T-cell (primary cell): ENCODE results near the gene RSPO1. TPM values are rescaled to one million over a fixed set of nuclear protein-coding genes. Genes with fewer than 3 reads are reported as not detected.

Experiments
- ATAC-seq, 4 experiments: fragments of 200-7000 bp in 3 of 4; fragments of 150-1000 bp in 1 of 4; cut with Tn5 transposase; replicated peaks in 1 of 4; 1 replicate in 3 of 4; 2 replicates in 1 of 4; pipeline ENCODE4 v1.10.0; 2021; ENCODE audit warnings: moderate library complexity in 3 of 4, mild to moderate bottlenecking in 2 of 4, moderate number of reproducible peaks in 1 of 4
- CTCF ChIA-PET, 2 donors: fragments of 300-600 bp; sonication (Branson Sonifier 250); formaldehyde crosslinking; loops; one replicate each; lab custom pipeline; 2022; ENCODE audit warnings: antibody characterized with exemption in 2 of 2; lab: Charles Lee
- POLR2A ChIA-PET, 2 donors: fragments of 300-600 bp; sonication (Branson Sonifier 250); formaldehyde crosslinking; loops; one replicate each; lab custom pipeline; 2022; ENCODE audit warnings: antibody characterized with exemption in 2 of 2; lab: Charles Lee
- DNase-seq, 35 experiments: peaks; one replicate each; pipeline versions ENCODE4 v3.0.0 to v3.0.0-alpha.2; 2013 to 2023
- H3K27ac ChIP-seq: one replicate; pipeline ENCODE4 v1.5.1; 2013; ENCODE audit warnings: low read length
- H3K27me3 ChIP-seq, 2 experiments: replicated peaks in 1 of 2; 1 replicate in 1 of 2; 2 replicates in 1 of 2; pipeline versions ENCODE4 v1.6.1 to v1.7.0; 2013; ENCODE audit warnings: low read length in 1 of 2, mixed read lengths in 1 of 2; ENCODE audit not compliant: control insufficient read depth in 2 of 2, insufficient read depth in 2 of 2; ENCODE audit errors: extremely low read depth in 1 of 2
- H3K36me3 ChIP-seq, 2 donors: 1 replicate in 1 of 2; 2 replicates in 1 of 2; pipeline versions ENCODE4 v1.6.1 to v1.7.0; 2013; ENCODE audit warnings: low read length in 1 of 2; ENCODE audit not compliant: control insufficient read depth in 2 of 2, insufficient read depth in 1 of 2; ENCODE audit errors: extremely low read depth in 1 of 2
- H3K4me1 ChIP-seq, 2 experiments: 1 replicate in 1 of 2; 2 replicates in 1 of 2; pipeline versions ENCODE4 v1.6.1 to v1.7.0; 2013; ENCODE audit warnings: low read length in 2 of 2, mixed read lengths in 1 of 2; ENCODE audit not compliant: insufficient read depth in 2 of 2, control insufficient read depth in 1 of 2; ENCODE audit errors: extremely low read depth in 1 of 2
- H3K4me3 ChIP-seq, 2 donors: 1 replicate in 1 of 2; 2 replicates in 1 of 2; pipeline versions ENCODE4 v1.5.1 to v1.7.0; 2013; ENCODE audit warnings: mild to moderate bottlenecking in 2 of 2, low read length in 1 of 2, moderate library complexity in 1 of 2; ENCODE audit not compliant: control insufficient read depth in 1 of 2; ENCODE audit errors: extremely low read depth in 1 of 2
- H3K9me3 ChIP-seq: 2 replicates; pipeline ENCODE4 v1.7.0; 2013
- H3K27ac Mint-ChIP-seq, 2 donors: one replicate each; pipeline ENCODE4 v1.8.0; 2020 to 2021; ENCODE audit warnings: mild to moderate bottlenecking in 2 of 2, mixed read lengths in 2 of 2
- H3K27me3 Mint-ChIP-seq, 2 donors: one replicate each; pipeline ENCODE4 v1.8.0; 2021 to 2022; ENCODE audit warnings: mixed read lengths in 2 of 2
- H3K36me3 Mint-ChIP-seq: one replicate; pipeline ENCODE4 v1.8.0; 2021; ENCODE audit warnings: mixed read lengths
- H3K4me1 Mint-ChIP-seq, 3 donors: one replicate each; pipeline ENCODE4 v1.8.0; 2020 to 2022; ENCODE audit warnings: mixed read lengths in 3 of 3, mild to moderate bottlenecking in 1 of 3
- H3K4me3 Mint-ChIP-seq, 3 donors: one replicate each; pipeline ENCODE4 v1.8.0; 2020 to 2022; ENCODE audit warnings: mild to moderate bottlenecking in 3 of 3, mixed read lengths in 3 of 3, moderate library complexity in 3 of 3
- H3K9me3 Mint-ChIP-seq, 3 donors: one replicate each; pipeline ENCODE4 v1.8.0; 2020 to 2022; ENCODE audit warnings: mixed read lengths in 3 of 3
- WGBS: methylation state at CpG from one replicate; pipeline ENCODE4 v1.1.5; 2013; ENCODE audit warnings: missing lambda C conversion rate; ENCODE audit not compliant: insufficient coverage; 5-methylcytosine and 5-hydroxymethylcytosine counted together
- total RNA-seq, 35 experiments: library from RNA in 6 of 35; stranded (reverse) in 6 of 35; fragments of 120-200 nt in 1 of 35; gene quantifications; one replicate each; pipeline versions ENCODE4 v1.2.1 to v1.2.4 and lab custom pipeline; 2013 to 2026

RSPO1 gene
- total RNA-seq, 5 donors from 2014 or later (not counting 1 experiment from before 2014, with no cell fraction given) = not detected

- ChIA-PET CTCF (no interaction called here), POLR2A (no interaction called here)
- H3K36me3 ChIP-seq = no peaks in the 10 kb centered on the region
- peaks cover 36 to 57% of the 10 kb centered on the region in 2 donors for H3K27me3 Mint-ChIP-seq
- 79% methylated on average over 13 of the region's 14 CpGs for WGBS
- H3K9me3 ChIP-seq = no peaks in the 10 kb centered on the region
- DNase-seq = no peak
- no peak overlapping the region for H3K4me3 Mint-ChIP-seq
- no peak overlapping the region for H3K27ac Mint-ChIP-seq
- no peaks in the 10 kb centered on the region for H3K9me3 Mint-ChIP-seq
- no peak overlapping the region for H3K4me3 ChIP-seq
- H3K27ac ChIP-seq = no peak overlapping the region
- H3K27me3 ChIP-seq = peaks cover 8 to 56% of the 10 kb centered on the region in 2 experiments
- H3K36me3 Mint-ChIP-seq = no peaks in the 10 kb centered on the region
- no peaks in the 10 kb centered on the region for H3K4me1 ChIP-seq
- ATAC-seq = no peak
- no peaks in the 10 kb centered on the region for H3K4me1 Mint-ChIP-seq
Measured at GRCh38 chr1:37616330-37616729, 18.4 kb downstream of the RSPO1 start.

DNA sequence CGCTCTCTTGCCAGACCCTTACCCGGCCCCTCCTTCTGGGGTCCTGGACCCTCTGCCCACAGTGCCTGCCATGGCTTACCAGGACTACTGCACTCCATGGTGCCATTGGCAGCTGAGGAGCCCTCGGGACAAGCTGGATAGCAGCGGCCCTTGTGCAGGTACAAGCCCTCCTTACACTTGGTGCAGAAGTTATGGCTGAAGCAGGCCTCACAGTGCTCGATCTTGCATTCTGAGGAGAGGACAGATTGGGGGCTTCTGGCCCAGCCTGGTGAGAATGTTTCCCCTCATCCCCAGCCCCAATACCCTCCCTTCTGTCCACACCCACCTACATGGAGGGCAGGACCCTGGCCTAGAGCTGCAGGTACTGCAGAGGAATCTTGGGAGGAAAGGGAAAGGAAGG lies 20.6 kb downstream of the RSPO1 start:
- Histone ChIP-seq H3K36me3 (no peaks in the 10 kb centered on the region), H3K27me3 (peaks cover 4 to 49% of the 10 kb centered on the region in 2 experiments), H3K27ac (no peak overlapping the region), H3K4me1 (no peaks in the 10 kb centered on the region), H3K4me3 (no peak overlapping the region), H3K9me3 (no peaks in the 10 kb centered on the region)
- no peak for ATAC-seq
- Mint-ChIP-seq H3K4me3 (no peak overlapping the region), H3K27me3 (peaks cover 30 to 51% of the 10 kb centered on the region in 2 donors), H3K4me1 (no peaks in the 10 kb centered on the region), H3K36me3 (no peaks in the 10 kb centered on the region), H3K9me3 (no peaks in the 10 kb centered on the region), H3K27ac (no peak overlapping the region)
- POLR2A ChIA-PET = no interaction called here
- WGBS = 100% methylated on average over 2 of the region's 5 CpGs
- CTCF ChIA-PET = no interaction called here
- DNase-seq = no peak

- Mint-ChIP-seq H3K27ac (no peak overlapping the region), H3K9me3 (no peaks in the 10 kb centered on the region), H3K4me1 (no peaks in the 10 kb centered on the region), H3K36me3 (no peaks in the 10 kb centered on the region), H3K27me3 (peaks cover 14 to 35% of the 10 kb centered on the region in 2 donors), H3K4me3 (no peak overlapping the region)
- ATAC-seq = no peak
- 88% methylated on average over 3 of the region's 4 CpGs for WGBS
- Histone ChIP-seq H3K4me1 (no peaks in the 10 kb centered on the region), H3K36me3 (no peaks in the 10 kb centered on the region), H3K4me3 (no peak overlapping the region), H3K9me3 (no peaks in the 10 kb centered on the region), H3K27ac (no peak overlapping the region), H3K27me3 (peaks cover 2 to 43% of the 10 kb centered on the region in 2 experiments)
- no peak for DNase-seq
- CTCF ChIA-PET = no interaction called here
- POLR2A ChIA-PET = no interaction called here
Measured at GRCh38 chr1:37612186-37612585, 22.5 kb downstream of the RSPO1 start.

DNA sequence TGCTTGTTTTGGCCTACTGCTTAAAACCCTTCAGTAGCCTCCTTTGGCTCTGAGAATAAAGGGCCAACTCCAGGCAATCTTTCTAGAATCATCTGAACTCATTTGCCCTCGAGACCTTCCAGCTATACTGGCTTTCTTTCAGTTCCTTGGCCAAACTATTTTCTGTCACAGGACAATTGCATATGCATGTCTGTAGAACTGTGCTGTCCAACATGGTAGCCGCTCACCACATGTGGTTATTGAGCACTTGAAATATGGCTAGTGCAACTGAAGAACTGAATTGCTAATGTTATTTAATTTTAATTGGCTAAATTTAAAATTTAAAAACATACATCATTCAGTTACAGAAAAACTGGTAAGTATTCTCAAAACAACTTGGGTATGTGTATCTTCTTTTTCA lies 24.7 kb downstream of the RSPO1 start:
- Histone ChIP-seq H3K4me3 (no peak overlapping the region), H3K27me3 (peaks cover 0 to 37% of the 10 kb centered on the region in 2 experiments), H3K9me3 (no peaks in the 10 kb centered on the region), H3K4me1 (no peaks in the 10 kb centered on the region), H3K27ac (no peak overlapping the region), H3K36me3 (no peaks in the 10 kb centered on the region)
- H3K36me3 Mint-ChIP-seq = no peaks in the 10 kb centered on the region
- no peak overlapping the region for H3K27ac Mint-ChIP-seq
- H3K9me3 Mint-ChIP-seq = no peaks in the 10 kb centered on the region
- no peaks in the 10 kb centered on the region for H3K4me1 Mint-ChIP-seq
- no peak overlapping the region for H3K4me3 Mint-ChIP-seq
- DNase-seq (no peak), ATAC-seq (no peak)
- 50% methylated on average over 1 of the region's 2 CpGs for whole genome bisulfite sequencing
- ChIA-PET CTCF (no interaction called here), POLR2A (no interaction called here)
- peaks cover 2 to 14% of the 10 kb centered on the region in 2 donors for H3K27me3 Mint-ChIP-seq

GRCh38 chr1:37609002-37609401 lies 25.7 kb downstream of the RSPO1 start:
- Histone ChIP-seq H3K27ac (no peak overlapping the region), H3K27me3 (peaks cover 0 to 27% of the 10 kb centered on the region in 2 experiments), H3K9me3 (no peaks in the 10 kb centered on the region), H3K4me1 (no peaks in the 10 kb centered on the region), H3K4me3 (no peak overlapping the region), H3K36me3 (no peaks in the 10 kb centered on the region)
- Mint-ChIP-seq H3K27ac (no peak overlapping the region), H3K27me3 (peaks cover 8 to 15% of the 10 kb centered on the region in 2 donors), H3K9me3 (no peaks in the 10 kb centered on the region), H3K36me3 (no peaks in the 10 kb centered on the region), H3K4me3 (no peak overlapping the region), H3K4me1 (no peaks in the 10 kb centered on the region)
- no CpG with 5 or more reads among the region's 2 CpGs for WGBS
- DNase-seq (no peak), ATAC-seq (no peak)
- POLR2A ChIA-PET = no interaction called here
- CTCF ChIA-PET = no interaction called here

DNA sequence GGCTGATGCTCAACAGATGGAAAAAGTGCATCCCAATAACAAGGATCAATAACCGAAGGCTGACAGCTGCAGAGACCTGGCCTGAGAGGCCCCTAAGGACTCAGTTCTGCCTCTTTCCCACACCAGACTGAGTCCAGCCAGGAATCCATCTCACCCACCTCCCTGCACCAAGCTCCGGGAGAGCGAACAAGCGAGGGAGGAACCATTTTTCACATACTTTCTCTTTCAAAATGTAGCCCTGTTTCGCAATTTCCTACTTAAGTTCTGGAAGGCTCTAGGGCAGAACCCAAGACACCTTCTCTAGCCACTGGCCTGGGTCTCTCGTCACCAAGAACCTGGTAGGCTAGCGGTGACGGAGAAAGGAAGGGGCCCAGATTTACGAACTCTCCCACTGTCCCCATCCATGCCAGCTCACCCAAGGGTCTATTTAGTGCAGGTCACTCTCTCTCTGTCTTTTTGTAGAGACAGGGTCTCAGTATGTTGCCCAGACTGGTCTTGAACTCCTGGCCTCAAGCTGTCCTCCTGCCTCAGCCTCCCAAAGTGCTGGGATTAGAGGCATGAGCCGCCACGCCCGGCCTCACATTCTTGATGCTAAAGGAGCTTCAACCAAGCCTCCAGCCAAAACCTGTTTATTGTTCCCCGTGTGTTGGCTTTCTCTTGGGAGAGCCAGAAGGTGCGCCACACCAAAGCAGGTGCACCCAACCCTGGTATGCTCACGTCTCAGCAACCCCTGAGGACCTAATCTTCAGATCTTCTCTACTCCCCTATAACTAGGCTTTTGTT lies 28.0 kb downstream of the RSPO1 start:
- no peak overlapping the region for H3K4me3 ChIP-seq
- Mint-ChIP-seq H3K36me3 (no peaks in the 10 kb centered on the region), H3K4me1 (peaks cover 4 to 5% (median 4%) of the 10 kb centered on the region in 3 donors), H3K27ac (no peak overlapping the region), H3K9me3 (no peaks in the 10 kb centered on the region), H3K27me3 (peaks cover 9 to 11% of the 10 kb centered on the region in 2 donors), H3K4me3 (no peak overlapping the region)
- no peak overlapping the region for H3K27ac ChIP-seq
- H3K36me3 ChIP-seq = no peaks in the 10 kb centered on the region
- ChIA-PET POLR2A (no interaction called here), CTCF (interaction anchor here in 1 of 2 donors (0.6 kb wide), 1 partner anchor 156 kb away, joined by 3 read pairs; no protein-coding TSS in a partner anchor)
- peaks cover 0 to 20% of the 10 kb centered on the region in 2 experiments for H3K27me3 ChIP-seq
- ATAC-seq (no peak), DNase-seq (no peak)
- 87% methylated on average over 14 of the region's 15 CpGs for WGBS
- peaks cover 0 to 5% of the 10 kb centered on the region in 2 experiments for H3K4me1 ChIP-seq
- H3K9me3 ChIP-seq = no peaks in the 10 kb centered on the region
